Prostate gland (tissue), 2 donors: ENCODE results near the gene DDN. TPM values are rescaled to one million over a fixed set of nuclear protein-coding genes. Genes with fewer than 3 reads are reported as not detected.

ENCODE experiments used
- DNase-seq: peaks from one replicate; pipeline ENCODE4 v3.0.0-alpha.2; 2019; ENCODE audit warnings: low spot score
- H3K27ac ChIP-seq, 2 donors: fragments of 200-600 bp; sonication (generic); 2 replicates each; pipeline ENCODE4 v1.5.1; 2017 to 2019
- H3K27me3 ChIP-seq: fragments of 200-600 bp; sonication (generic); replicated peaks from 2 replicates; pipeline ENCODE4 v1.5.1; 2019; ENCODE audit not compliant: insufficient read depth
- H3K36me3 ChIP-seq, 2 donors: fragments of 200-600 bp; sonication (generic); 1 replicate in 1 of 2; 2 replicates in 1 of 2; pipeline versions ENCODE4 v1.5.1 to v1.8.1; 2017 to 2019
- H3K4me1 ChIP-seq: fragments of 200-600 bp; sonication (generic); replicated peaks from 2 replicates; pipeline ENCODE4 v1.5.1; 2019
- H3K4me3 ChIP-seq, 2 donors: fragments of 200-600 bp; sonication (generic); 2 replicates each; pipeline ENCODE4 v1.5.1; 2017 to 2019
- H3K9me3 ChIP-seq: fragments of 200-600 bp; sonication (generic); 2 replicates; pipeline ENCODE4 v1.5.1; 2017
- POLR2A ChIP-seq: fragments of 450-650 bp; IDR thresholded peaks from one replicate; pipeline ENCODE4 v1.6.1; 2016; ENCODE audit warnings: antibody characterized with exemption, mild to moderate bottlenecking
- POLR2AphosphoS5 ChIP-seq: sonication (generic); formaldehyde crosslinking; IDR thresholded peaks from one replicate; pipeline ENCODE4 v1.6.1; 2017; ENCODE audit warnings: antibody characterized with exemption
- whole genome bisulfite sequencing: methylation state at CpG from one replicate; pipeline ENCODE4 v1.1.5; 2018; 5-methylcytosine and 5-hydroxymethylcytosine counted together
- intact Hi-C: fragments of 100-400 bp; cut with DNase I; formaldehyde crosslinking; loops from one replicate; pipeline ENCODE4 v1.14.2; 2022
- total RNA-seq, 2 donors: library from RNA; depleted of rRNA; stranded (reverse); fragments of >200 nt; gene quantifications; one replicate each; pipeline ENCODE4 v1.1.0, GENCODE V29; 2016
- TF ChIP-seq, protein P1 (sequence below), 4 experiments: fragments of 200-600 bp in 2 of 4; fragments of 450-650 bp in 2 of 4; sonication (generic) in 2 of 4; IDR thresholded peaks; 1 replicate in 3 of 4; 2 replicates in 1 of 4; pipeline ENCODE4 v1.5.1; 2016 to 2019; ENCODE audit warnings: antibody characterized with exemption in 4 of 4, mild to moderate bottlenecking in 2 of 4, moderate library complexity in 2 of 4

Gene DDN
- total RNA-seq, 2 donors from 2014 or later = 1.0 TPM; not detected in 1

- intact Hi-C loops = no loop called here
- 93% methylated on average over 4 of the region's 4 CpGs for WGBS
Observed at GRCh38 chr12:49043241-49043640, 44.1 kb upstream of the DDN start.

DNA sequence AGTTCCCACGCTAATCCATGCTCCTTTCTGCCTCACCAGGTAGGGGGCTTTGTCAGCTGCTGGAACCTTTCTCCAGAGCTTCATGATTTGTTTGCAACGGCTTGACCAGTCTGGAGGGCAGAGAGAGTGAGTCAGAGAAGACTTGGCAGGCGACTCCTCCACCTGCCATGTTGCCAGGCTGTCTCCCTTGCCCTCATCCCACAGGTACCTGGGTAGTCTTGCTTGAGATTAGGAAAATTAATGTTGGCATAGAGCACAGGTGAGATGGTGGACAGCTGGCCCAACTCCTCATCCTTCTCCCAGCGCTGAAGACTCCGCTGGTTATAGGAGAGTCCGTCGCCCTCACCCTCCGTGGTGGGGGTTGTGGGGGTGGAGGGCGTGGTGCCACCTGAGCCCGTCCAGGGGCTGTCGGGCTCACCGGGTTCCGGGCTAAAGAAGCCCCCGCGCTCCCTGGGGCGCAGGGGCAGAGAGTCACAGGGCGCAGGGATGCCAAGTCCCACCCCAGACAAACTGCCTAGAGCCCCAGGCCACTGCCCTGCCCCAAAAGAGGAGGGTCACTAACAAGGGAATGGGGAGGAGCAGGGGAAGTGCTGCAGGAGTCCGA, 42.8 kb upstream of the DDN start:
- Histone ChIP-seq H3K9me3 (no peaks in the 10 kb centered on the region), H3K4me1 (no peaks in the 10 kb centered on the region), H3K4me3 (no peak overlapping the region), H3K27ac (no peak overlapping the region), H3K36me3 (peaks cover 41 to 79% of the 10 kb centered on the region in 2 donors), H3K27me3 (no peaks in the 10 kb centered on the region)
- no peak for DNase-seq
- intact Hi-C loops = no loop called here
- TF ChIP-seq POLR2AphosphoS5 = no peak
- TF ChIP-seq, protein P1, sequence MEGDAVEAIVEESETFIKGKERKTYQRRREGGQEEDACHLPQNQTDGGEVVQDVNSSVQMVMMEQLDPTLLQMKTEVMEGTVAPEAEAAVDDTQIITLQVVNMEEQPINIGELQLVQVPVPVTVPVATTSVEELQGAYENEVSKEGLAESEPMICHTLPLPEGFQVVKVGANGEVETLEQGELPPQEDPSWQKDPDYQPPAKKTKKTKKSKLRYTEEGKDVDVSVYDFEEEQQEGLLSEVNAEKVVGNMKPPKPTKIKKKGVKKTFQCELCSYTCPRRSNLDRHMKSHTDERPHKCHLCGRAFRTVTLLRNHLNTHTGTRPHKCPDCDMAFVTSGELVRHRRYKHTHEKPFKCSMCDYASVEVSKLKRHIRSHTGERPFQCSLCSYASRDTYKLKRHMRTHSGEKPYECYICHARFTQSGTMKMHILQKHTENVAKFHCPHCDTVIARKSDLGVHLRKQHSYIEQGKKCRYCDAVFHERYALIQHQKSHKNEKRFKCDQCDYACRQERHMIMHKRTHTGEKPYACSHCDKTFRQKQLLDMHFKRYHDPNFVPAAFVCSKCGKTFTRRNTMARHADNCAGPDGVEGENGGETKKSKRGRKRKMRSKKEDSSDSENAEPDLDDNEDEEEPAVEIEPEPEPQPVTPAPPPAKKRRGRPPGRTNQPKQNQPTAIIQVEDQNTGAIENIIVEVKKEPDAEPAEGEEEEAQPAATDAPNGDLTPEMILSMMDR (IDR thresholded peaks at IDR 0.05) = no peak
- TF ChIP-seq POLR2A = no peak
- 88% methylated on average over 18 of the region's 18 CpGs for WGBS

More at GRCh38 chr12:49043241-49043640, 44.1 kb upstream of the DDN start:
- no peak overlapping the region for H3K27ac ChIP-seq
- TF ChIP-seq, protein P1 (IDR thresholded peaks at IDR 0.05) = no peak
- TF ChIP-seq POLR2A (no peak), POLR2AphosphoS5 (no peak)
- H3K9me3 ChIP-seq = no peaks in the 10 kb centered on the region
- DNase-seq = no peak
- H3K4me3 ChIP-seq = no peak overlapping the region
- H3K36me3 ChIP-seq = peaks cover 41 to 77% of the 10 kb centered on the region in 2 donors
- no peaks in the 10 kb centered on the region for H3K27me3 ChIP-seq
- H3K4me1 ChIP-seq = no peaks in the 10 kb centered on the region

GRCh38 chr12:49041036-49041880, 42.1 kb upstream of the DDN start:
- H3K27me3 ChIP-seq = no peaks in the 10 kb centered on the region
- H3K4me3 ChIP-seq = no peak overlapping the region
- H3K27ac ChIP-seq = no peak overlapping the region
- no peak for DNase-seq
- intact Hi-C loops = no loop called here
- 89% methylated on average over 31 of the region's 31 CpGs for WGBS
- H3K4me1 ChIP-seq = no peaks in the 10 kb centered on the region
- H3K36me3 ChIP-seq = peaks cover 41 to 77% of the 10 kb centered on the region in 2 donors
- TF ChIP-seq, protein P1 (IDR thresholded peaks at IDR 0.05) = no peak
- TF ChIP-seq POLR2A (no peak), POLR2AphosphoS5 (no peak)
- no peaks in the 10 kb centered on the region for H3K9me3 ChIP-seq

DNA sequence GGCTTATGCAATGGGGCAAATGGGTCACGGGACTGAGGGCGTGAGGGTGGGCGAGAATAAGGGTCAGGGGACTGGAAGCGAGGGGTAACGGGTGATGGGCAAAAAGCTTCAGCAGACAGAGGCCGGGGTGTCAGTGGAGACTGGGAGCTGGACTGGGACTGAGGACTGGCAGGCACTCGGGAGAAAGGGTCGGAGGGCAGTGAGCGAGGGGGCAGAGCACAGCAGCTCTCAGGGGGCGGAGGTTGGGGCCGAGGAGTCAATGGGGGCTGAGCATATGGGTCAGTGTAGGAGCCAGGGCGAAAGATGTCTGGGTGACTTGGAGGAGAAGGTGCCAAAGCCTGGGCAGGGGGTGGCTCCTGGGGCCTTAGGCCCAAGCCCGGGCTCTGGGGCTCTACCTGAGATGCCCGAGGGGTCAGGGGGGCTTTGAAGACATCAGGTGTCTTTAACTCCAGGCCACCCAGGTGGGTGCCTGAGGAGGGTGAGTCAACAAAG, 41.2 kb upstream of the DDN start:
- Histone ChIP-seq H3K9me3 (no peaks in the 10 kb centered on the region), H3K36me3 (peaks cover 36 to 73% of the 10 kb centered on the region in 2 donors), H3K4me3 (no peak overlapping the region), H3K27ac (no peak overlapping the region), H3K27me3 (no peaks in the 10 kb centered on the region), H3K4me1 (no peaks in the 10 kb centered on the region)
- TF ChIP-seq POLR2AphosphoS5 = no peak
- no peak for TF ChIP-seq POLR2A
- TF ChIP-seq, protein P1 (IDR thresholded peaks at IDR 0.05) = no peak
- intact Hi-C loops = no loop called here
- WGBS = 91% methylated on average over 14 of the region's 14 CpGs
- no peak for DNase-seq
